Testis (tissue), 2 donors: ENCODE results near the gene ATP6V1B1.

ENCODE experiments used
- POLR2A ChIP-seq: fragments of 450-650 bp; IDR thresholded peaks from one replicate; pipeline ENCODE4 v1.6.1; 2017; ENCODE audit warnings: antibody characterized with exemption, mild to moderate bottlenecking, moderate library complexity
- TF ChIP-seq, protein P1 (sequence below), 3 experiments: fragments of 450-650 bp in 2 of 3; fragments of 200-600 bp in 1 of 3; sonication (generic) in 1 of 3; IDR thresholded peaks; one replicate each; pipeline ENCODE4 v1.5.1; 2016 to 2019; ENCODE audit warnings: antibody characterized with exemption in 3 of 3, mild to moderate bottlenecking in 2 of 3, moderate library complexity in 1 of 3

DNA sequence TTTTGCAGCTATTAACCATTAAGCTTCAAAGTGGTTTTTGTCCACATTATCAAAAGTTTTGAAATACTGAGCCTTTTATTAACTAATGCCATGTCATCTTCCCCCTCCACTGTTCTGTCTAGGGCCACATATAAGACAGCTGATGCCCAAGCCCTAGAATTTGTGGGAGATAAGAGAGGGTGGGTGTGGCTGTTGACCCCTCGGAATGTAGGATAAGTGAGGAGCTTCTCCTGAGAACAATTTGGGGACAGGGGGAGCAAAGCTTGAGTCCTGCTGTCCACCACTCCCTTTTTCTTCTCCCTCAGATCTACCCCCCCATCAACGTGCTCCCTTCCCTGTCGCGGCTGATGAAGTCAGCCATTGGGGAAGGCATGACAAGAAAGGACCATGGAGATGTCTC, 28.4 kb downstream of the ATP6V1B1 start:
- TF ChIP-seq, protein P1, sequence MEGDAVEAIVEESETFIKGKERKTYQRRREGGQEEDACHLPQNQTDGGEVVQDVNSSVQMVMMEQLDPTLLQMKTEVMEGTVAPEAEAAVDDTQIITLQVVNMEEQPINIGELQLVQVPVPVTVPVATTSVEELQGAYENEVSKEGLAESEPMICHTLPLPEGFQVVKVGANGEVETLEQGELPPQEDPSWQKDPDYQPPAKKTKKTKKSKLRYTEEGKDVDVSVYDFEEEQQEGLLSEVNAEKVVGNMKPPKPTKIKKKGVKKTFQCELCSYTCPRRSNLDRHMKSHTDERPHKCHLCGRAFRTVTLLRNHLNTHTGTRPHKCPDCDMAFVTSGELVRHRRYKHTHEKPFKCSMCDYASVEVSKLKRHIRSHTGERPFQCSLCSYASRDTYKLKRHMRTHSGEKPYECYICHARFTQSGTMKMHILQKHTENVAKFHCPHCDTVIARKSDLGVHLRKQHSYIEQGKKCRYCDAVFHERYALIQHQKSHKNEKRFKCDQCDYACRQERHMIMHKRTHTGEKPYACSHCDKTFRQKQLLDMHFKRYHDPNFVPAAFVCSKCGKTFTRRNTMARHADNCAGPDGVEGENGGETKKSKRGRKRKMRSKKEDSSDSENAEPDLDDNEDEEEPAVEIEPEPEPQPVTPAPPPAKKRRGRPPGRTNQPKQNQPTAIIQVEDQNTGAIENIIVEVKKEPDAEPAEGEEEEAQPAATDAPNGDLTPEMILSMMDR (IDR thresholded peaks at IDR 0.05): no peak
- TF ChIP-seq POLR2A: no peak
